GM19193 (cell line): ENCODE results near the gene CCDC141.

ENCODE experiments used
- POLR2A ChIP-seq: IDR thresholded peaks from 4 replicates; pipeline ENCODE4 v1.6.1; 2011; ENCODE audit not compliant: insufficient read depth, insufficient read length; ENCODE audit errors: extremely low read depth

The CCDC141 gene

GRCh38 chr2:178844269-178844668 lies 205.7 kb downstream of the CCDC141 start:
- TF ChIP-seq POLR2A = no peak

- no peak for TF ChIP-seq POLR2A
Observed at GRCh38 chr2:178843697-178844096, 206.2 kb downstream of the CCDC141 start.

- no peak for TF ChIP-seq POLR2A
Observed at GRCh38 chr2:178836807-178837206, 213.1 kb downstream of the CCDC141 start.

GRCh38 chr2:178834086-178834485 lies 215.9 kb downstream of the CCDC141 start:
- no peak for TF ChIP-seq POLR2A

GRCh38 chr2:178833382-178833781 lies 216.6 kb downstream of the CCDC141 start:
- TF ChIP-seq POLR2A = no peak

- TF ChIP-seq POLR2A = no peak
Observed at GRCh38 chr2:178830451-178830850, 219.5 kb downstream of the CCDC141 start.

GRCh38 chr2:178829981-178830380 lies 220.0 kb downstream of the CCDC141 start:
- TF ChIP-seq POLR2A = no peak

GRCh38 chr2:178829299-178829960 lies 220.5 kb downstream of the CCDC141 start:
- no peak for TF ChIP-seq POLR2A

GRCh38 chr2:178828486-178828881 lies 221.5 kb downstream of the CCDC141 start:
- TF ChIP-seq POLR2A = no peak

GRCh38 chr2:178827739-178828485 lies 222.0 kb downstream of the CCDC141 start:
- TF ChIP-seq POLR2A = no peak

GRCh38 chr2:178827111-178827510 lies 222.8 kb downstream of the CCDC141 start:
- no peak for TF ChIP-seq POLR2A

GRCh38 chr2:178825183-178825582 lies 224.8 kb downstream of the CCDC141 start:
- TF ChIP-seq POLR2A = no peak

- TF ChIP-seq POLR2A = no peak
Observed at GRCh38 chr2:178824181-178824580, 225.8 kb downstream of the CCDC141 start.

- TF ChIP-seq POLR2A = no peak
Observed at GRCh38 chr2:178819992-178820391, 229.9 kb downstream of the CCDC141 start.

- TF ChIP-seq POLR2A = no peak
Observed at GRCh38 chr2:178819147-178819875, 230.6 kb downstream of the CCDC141 start.
